Stimulated activated CD4-positive, alpha-beta T cell treated with anti-CD3 and anti-CD28 coated beads, TNF-alpha, amount 100 ng/mL, for 4 hours (primary cell): ENCODE measurements around the gene MAPKAP1.

Source experiments
- DNase-seq, 3 experiments: peaks; one replicate each; pipeline ENCODE4 v3.0.0-alpha.2; 2020; ENCODE audit warnings: low read depth in 3 of 3

The MAPKAP1 gene

GRCh38 chr9:125460883-125461635 lies 245.9 kb downstream of the MAPKAP1 start:
- DNase-seq, result no peak

DNA sequence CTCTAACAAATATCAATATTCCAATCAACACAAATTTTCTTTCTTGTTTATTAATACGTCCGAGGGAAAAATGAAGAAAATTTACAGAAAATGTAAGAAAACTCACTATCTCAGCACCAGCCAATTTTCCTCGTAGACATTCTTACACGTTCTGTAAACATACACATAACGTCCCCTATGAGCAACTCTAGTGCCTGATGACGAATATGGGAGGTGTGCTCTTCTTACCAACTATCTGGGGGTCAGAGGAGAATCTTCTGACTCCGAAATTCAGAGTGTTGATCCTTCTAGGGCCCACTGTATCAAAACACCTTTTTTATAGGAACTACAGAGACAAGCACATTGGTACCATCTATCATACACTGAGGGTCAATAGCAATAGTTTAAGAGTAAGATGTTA lies 246.7 kb downstream of the MAPKAP1 start:
- no peak for DNase-seq

GRCh38 chr9:125457357-125457756 lies 249.7 kb downstream of the MAPKAP1 start:
- DNase-seq, result no peak

DNA sequence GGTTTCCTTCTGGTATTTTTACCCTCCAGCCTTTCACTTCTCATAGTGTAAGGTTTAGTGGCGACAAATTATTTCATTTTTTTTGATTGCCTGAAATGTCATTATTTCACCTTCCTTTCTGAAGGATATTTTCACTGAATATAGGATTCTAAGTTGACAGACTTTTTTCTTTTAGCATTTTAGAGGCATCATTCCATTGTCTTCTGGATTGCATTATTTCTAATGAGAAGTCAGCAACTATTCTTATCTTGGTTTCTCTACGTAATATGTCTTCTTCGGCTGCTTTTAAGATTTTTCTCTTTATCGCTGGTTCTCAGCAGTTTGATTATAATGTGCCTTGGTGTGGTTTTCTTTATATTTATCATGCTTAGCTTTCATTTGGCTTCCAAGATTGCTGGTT lies 251.1 kb downstream of the MAPKAP1 start:
- no peak for DNase-seq

DNA sequence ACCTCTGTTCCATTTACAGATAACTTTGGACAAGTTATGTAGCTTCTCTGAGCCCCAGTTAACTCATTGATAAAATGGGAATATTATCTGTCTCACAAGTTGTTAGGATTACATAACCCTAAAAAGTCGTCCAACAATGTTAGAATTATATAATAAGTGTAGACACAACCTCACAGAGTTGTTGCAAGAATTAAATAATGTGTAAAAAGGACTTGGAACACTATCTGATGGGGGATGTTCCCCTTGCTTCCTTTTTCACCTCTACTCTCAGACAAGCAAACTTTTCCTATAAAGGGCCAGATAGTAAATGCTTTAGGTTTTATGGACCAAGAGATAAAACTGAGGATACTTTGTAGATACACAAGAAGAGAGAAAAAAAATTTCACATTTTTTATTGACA lies 251.9 kb downstream of the MAPKAP1 start:
- no peak for DNase-seq

GRCh38 chr9:125447202-125447802 lies 259.7 kb downstream of the MAPKAP1 start:
- no peak for DNase-seq

DNA sequence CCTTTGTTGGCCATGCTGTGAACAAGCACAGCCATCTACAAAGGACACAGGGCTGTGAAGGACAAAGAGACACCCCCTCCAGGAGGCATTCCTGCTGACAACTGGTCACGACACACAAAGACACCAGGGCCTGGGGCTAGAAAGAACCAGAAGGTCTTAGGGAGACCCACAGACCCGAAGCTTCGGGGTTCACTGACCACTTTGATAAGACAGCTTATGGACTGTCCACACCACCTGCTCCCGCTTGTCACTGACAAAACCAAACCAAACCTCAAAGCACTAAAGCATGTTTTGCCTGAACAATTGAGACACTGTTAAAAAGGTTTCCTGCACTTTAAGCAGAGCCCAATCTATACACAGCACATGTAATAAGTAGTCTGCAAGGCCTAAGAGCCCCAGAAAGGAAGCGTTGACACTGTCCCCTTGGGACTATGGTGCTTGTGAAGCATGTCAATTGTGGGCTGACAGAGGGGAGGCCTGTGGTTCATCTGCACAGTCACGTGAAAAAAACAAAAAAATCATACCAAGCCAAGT lies 260.4 kb downstream of the MAPKAP1 start:
- no peak for DNase-seq

GRCh38 chr9:125444956-125445506 lies 262.0 kb downstream of the MAPKAP1 start:
- DNase-seq, result no peak

- DNase-seq, result no peak
These were observed 262.8 kb downstream of the MAPKAP1 start for GRCh38 chr9:125444166-125444565.

GRCh38 chr9:125443367-125443766 lies 263.6 kb downstream of the MAPKAP1 start:
- no peak for DNase-seq

GRCh38 chr9:125442452-125442851 lies 264.6 kb downstream of the MAPKAP1 start:
- DNase-seq, result no peak

- DNase-seq, result no peak
These were observed 266.6 kb downstream of the MAPKAP1 start for GRCh38 chr9:125440411-125440810.

DNA sequence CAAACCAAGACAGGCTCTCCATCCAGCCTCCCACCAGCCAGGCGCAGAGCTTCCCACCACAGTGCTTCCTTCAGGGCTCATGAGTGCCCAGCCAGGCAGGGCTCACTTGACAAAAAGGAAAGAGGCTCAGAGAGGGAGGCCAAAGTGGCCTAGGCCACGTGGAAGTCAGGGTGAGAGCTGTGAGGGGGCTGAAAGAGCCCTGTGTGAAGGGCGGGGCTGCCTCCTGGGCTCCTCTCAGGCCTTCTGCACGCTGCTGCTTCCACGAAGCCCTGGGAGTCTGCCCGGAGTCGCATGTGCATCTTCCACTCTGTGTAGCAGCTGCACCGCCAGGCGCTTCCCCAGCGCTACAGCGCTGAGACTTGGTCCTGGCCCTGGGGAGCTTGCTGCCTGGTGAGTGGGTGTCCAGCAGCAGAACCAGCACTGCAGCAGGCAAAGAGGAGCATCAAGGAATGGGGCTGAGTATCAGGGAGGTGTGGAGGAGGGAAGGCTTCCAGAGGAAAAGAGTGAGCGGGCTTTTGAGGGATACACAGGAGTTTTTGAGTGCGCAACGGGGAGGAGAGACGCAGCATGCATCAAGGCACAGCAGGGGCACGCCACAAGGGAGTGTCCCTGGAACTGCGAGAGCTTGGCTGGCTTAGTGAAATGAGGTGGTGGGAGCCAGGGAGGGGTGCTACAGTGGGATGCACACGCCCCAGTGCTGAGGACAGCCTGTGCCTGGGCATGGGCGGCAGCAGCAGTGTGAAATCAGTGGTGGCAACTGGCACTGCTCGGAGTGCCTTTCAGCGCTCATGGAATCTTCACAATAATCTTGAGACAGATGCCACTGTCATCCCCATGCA lies 267.4 kb downstream of the MAPKAP1 start:
- DNase-seq, result no peak

DNA sequence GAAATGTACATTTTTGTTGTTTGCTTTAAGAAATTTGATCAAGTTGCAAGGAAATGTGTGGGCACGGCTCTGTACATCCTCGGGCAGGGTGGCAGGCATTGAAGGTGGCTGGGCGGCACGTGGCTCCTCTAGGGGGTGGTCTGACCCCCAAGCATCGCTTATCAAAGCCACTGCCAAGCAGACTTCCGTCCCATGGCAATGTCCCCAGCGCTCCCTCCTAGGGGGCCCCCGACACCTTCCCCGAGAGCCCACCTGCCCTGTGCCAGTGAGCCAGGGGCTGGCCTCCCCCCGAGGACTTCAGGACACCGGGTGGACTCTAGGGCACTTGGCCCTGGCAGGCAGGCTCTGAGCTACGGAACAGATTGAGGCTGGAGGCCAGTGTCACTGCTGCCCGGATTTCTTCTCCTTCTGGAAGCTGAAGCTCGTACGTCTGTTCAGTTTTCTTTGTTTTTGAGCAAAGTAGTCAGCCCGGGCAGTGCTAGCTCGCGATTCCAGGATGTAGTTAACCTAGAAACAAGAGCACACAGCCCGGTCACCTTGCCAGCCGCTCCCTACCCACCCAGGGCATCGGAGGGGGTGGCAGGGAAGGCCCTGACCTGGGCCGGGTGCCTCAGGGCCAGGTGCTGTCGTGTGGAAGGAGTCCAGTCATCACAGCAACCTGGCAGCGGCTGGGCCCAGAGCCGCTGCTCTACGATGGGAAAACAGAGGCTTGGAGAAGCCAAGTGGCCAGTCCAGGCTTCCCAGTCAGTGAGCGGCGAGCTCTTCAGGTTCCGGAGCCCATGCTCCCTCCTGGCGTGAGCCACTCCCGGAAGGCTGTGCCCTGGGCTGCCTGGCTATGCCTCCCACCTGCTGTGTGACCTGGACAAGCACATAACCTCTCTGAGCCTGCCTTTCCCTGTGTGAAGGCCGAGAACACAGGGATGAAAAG lies 268.2 kb downstream of the MAPKAP1 start:
- no peak for DNase-seq

DNA sequence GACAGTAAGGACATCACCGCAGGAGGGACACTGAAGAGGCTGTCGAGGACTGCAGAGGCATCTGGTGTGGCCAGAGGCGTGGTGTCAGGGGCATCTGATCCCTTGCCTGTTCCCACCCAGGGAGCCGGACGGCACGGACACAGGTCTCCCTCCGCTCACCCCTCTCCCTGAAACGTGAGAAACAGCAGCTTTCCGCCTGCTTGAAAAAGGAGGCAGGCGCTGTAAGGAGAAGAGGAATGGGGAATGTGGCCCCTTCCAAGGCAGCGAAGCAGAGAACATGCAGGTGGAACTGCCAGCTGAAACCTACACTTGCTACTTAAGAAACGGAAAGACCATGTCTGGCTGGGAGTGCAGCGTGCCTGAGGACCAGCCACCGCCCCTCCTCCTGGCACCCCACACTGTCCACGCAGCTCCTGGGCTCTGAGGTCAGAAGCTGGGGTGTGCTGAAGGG lies 269.2 kb downstream of the MAPKAP1 start:
- no peak for DNase-seq

DNA sequence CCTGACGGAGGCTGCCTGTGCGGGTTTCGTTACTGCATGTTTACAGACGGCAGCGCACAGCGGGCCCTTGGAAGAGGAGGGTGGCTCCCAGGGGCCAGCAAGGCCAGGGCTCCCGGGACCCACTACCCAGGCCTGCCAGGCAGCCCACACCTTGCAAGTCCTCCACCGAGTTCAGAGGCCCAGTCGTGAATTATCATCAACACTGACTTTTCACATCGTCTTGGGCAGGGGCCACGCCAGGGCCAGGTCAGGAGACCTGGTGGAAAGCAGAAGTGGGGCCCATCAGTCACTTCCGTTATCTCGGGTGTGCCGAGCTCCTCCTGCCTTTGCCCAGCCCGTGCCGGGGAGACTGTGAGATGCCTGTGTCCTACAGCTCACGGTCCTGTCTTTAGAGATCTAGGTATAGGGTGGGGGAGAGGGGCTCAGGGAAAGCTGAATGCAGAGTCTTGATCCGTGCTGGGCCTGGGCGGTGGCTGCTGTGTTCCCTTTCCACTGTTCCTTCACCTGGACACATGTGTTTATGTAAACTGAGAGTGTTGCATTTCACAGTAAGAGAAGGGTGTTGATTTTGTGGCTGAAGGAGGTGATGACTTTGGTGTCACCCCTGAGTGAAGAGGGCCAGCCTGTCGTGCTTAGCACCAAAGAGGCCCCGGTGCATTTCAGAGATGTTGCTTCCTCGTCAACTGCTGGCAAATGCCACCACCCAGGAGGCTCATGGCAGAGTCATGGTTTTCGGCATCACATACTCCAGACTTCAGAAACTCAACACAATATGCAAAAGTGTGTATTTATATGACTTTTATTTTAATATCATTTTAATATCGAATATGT lies 270.2 kb downstream of the MAPKAP1 start:
- no peak for DNase-seq

- no peak for DNase-seq
These were observed 271.0 kb downstream of the MAPKAP1 start for GRCh38 chr9:125435776-125436612.

DNA sequence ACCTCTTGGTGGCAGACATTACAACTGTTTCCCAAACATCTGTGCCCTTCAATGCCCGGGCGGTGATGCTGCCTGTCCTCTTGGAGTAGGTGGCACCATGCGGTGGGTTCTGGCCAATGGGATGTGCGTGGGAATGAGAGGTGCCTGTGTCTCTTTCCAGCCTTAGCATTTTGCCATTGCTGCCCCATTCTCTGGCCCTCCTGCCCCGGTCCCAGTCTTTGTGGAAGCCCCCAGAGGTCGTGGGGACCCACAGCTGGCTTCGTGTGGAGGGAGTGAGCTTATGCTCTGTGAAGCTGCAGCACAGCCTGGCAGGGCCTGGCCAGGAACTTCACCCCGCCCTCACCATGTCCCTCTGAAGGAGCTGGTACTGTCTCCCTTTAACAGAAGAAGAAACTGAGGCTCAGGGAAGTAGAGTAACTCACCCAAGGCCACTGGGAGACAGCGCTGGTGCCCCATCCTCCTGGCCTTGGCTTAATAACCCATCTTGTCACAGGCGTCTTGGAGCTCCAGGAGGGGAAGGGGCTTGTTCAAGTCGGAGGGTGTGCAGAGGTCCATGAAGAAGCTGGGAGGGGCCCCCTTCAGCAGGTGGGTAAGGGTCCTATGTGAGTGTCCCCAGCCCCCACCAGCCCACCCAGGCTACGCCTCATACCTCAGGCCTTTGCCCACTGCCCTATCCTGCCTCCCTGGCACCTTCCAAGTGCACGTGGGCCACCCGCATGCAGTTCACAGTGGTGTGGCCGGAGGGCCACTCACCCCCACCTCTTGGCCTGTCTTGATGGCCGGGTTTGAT lies 271.8 kb downstream of the MAPKAP1 start:
- no peak for DNase-seq
